K562 (cell line): ENCODE measurements around the gene NOC4L. TPM values are rescaled to one million over a fixed set of nuclear protein-coding genes. Genes with fewer than 3 reads are reported as not detected.
A peak's percentile ranks its signal among the peaks of the same experiment; 100 is the strongest.

Experiments
- ATAC-seq: fragments of 200-7000 bp; cut with Tn5 transposase; 3 replicates; pipeline ENCODE4 v1.9.1; 2020; ENCODE audit warnings: moderate library complexity
- BruUV-seq: library from RNA; stranded (reverse); fragments of 400-500 nt; replicated peaks from 2 replicates; lab custom pipeline; 2021; lab: Mats Ljungman, UMichigan
- CTCF ChIA-PET: fragments of 300-600 bp; formaldehyde crosslinking; extraction: SDS; loops from one replicate; lab custom pipeline; 2021; ENCODE audit warnings: low intra/inter-chr PET ratio; lab: Yijun Ruan, JAX
- POLR2A ChIA-PET: fragments of 300-600, 350-650 bp; sonication (Branson Sonifier 250); formaldehyde crosslinking; extraction: SDS; loops from one replicate; lab custom pipeline; 2021; ENCODE audit warnings: antibody characterized with exemption, inconsistent platforms; lab: Yijun Ruan, JAX
- DNase-seq, 4 experiments: peaks; one replicate each; pipeline versions ENCODE4 v3.0.0 to v3.0.0-alpha.2; 2011 to 2018; ENCODE audit warnings: low spot score in 3 of 4, mixed read lengths in 3 of 4; ENCODE audit errors: extremely low read depth in 1 of 4
- FAIRE-seq: peaks from 2 replicates; lab custom pipeline; 2011; peaks lifted over from hg19 to GRCh38; lab: Jason Lieb, UNC
- H2AFZ ChIP-seq: 2 replicates; pipeline ENCODE4 v1.6.0; 2011; ENCODE audit warnings: low read depth, low read length, control low read depth, inconsistent platforms
- H3K27ac ChIP-seq: fragments of 200-600 bp; 3 replicates; pipeline ENCODE4 v1.8.0; 2011; ENCODE audit warnings: low read depth, mild to moderate bottlenecking, control low read depth, inconsistent platforms, low read length, moderate library complexity, mixed read lengths; ENCODE audit errors: extremely low read depth
- H3K27me3 ChIP-seq, 2 experiments: fragments of 300-600 bp in 1 of 2; 2 replicates in 1 of 2; 3 replicates in 1 of 2; pipeline versions ENCODE4 v1.6.0 to v1.8.0; 2011; ENCODE audit warnings: inconsistent platforms in 2 of 2, low read length in 2 of 2, mild to moderate bottlenecking in 1 of 2, mixed read lengths in 1 of 2, moderate library complexity in 1 of 2; ENCODE audit not compliant: control insufficient read depth in 2 of 2, insufficient read depth in 2 of 2
- H3K36me3 ChIP-seq: fragments of 300-600 bp; 3 replicates; pipeline ENCODE4 v1.8.0; 2011; ENCODE audit warnings: mild to moderate bottlenecking, low read length, inconsistent platforms; ENCODE audit not compliant: control insufficient read depth, insufficient read depth
- H3K4me1 ChIP-seq, 2 experiments: fragments of 200-600 bp in 1 of 2; replicated peaks in 1 of 2; 2 replicates in 1 of 2; 3 replicates in 1 of 2; pipeline versions ENCODE4 v1.5.1 to v1.8.0; 2011; ENCODE audit warnings: inconsistent platforms in 2 of 2, low read length in 2 of 2, mild to moderate bottlenecking in 1 of 2, mixed read lengths in 1 of 2, moderate library complexity in 1 of 2; ENCODE audit not compliant: control insufficient read depth in 2 of 2, insufficient read depth in 2 of 2
- H3K4me2 ChIP-seq: 2 replicates; pipeline ENCODE4 v1.6.1; 2011; ENCODE audit warnings: low read length, control low read depth, inconsistent platforms, mixed read lengths; ENCODE audit not compliant: insufficient read depth
- H3K4me3 ChIP-seq: fragments of 200-600 bp; sonication (generic), shearing (Covaris generic); 2 replicates; pipeline ENCODE4 v1.5.1; 2016; ENCODE audit warnings: control low read depth, inconsistent platforms
- H3K79me2 ChIP-seq: fragments of 200-600 bp; 3 replicates; pipeline ENCODE4 v1.8.0; 2011; ENCODE audit warnings: low read length, inconsistent platforms; ENCODE audit not compliant: control insufficient read depth, insufficient read depth
- H3K9ac ChIP-seq, 2 experiments: 2 replicates each; pipeline versions ENCODE4 v1.6.0 to v1.6.1; 2011; ENCODE audit warnings: low read depth in 2 of 2, low read length in 2 of 2, control low read depth in 1 of 2, inconsistent platforms in 1 of 2, mild to moderate bottlenecking in 1 of 2, mixed read lengths in 1 of 2; ENCODE audit not compliant: insufficient read depth in 1 of 2
- H3K9me1 ChIP-seq: one replicate; pipeline ENCODE4 v1.6.0; 2011; ENCODE audit warnings: inconsistent platforms, mild to moderate bottlenecking, low read length, moderate library complexity; ENCODE audit not compliant: control insufficient read depth, insufficient read depth
- H3K9me3 ChIP-seq: replicated peaks from 2 replicates; pipeline ENCODE4 v1.5.1; 2011; ENCODE audit warnings: low read depth, low read length, inconsistent platforms; ENCODE audit not compliant: control insufficient read depth, insufficient read depth
- H4K20me1 ChIP-seq: replicated peaks from 2 replicates; pipeline ENCODE4 v1.6.1; 2011; ENCODE audit warnings: low read length, inconsistent platforms, mixed read lengths; ENCODE audit not compliant: control insufficient read depth, insufficient read depth
- HNRNPK ChIP-seq: fragments of 200-400 bp; formaldehyde crosslinking; IDR thresholded peaks from one replicate; pipeline ENCODE4 v1.6.1; 2018; ENCODE audit warnings: mild to moderate bottlenecking, low read depth, low read length; ENCODE audit not compliant: poor library complexity, severe bottlenecking
- L3MBTL2 ChIP-seq: fragments of 450-650 bp; IDR thresholded peaks from 2 replicates; pipeline ENCODE4 v1.6.1; 2016; ENCODE audit warnings: mild to moderate bottlenecking, moderate library complexity
- POLR2G ChIP-seq: fragments of 200-400 bp; formaldehyde crosslinking; IDR thresholded peaks from 2 replicates; pipeline ENCODE4 v1.6.1; 2017; ENCODE audit warnings: low read depth, mild to moderate bottlenecking, antibody characterized with exemption, low read length, moderate library complexity
- RBM15 ChIP-seq: fragments of 200-400 bp; formaldehyde crosslinking; IDR thresholded peaks from 2 replicates; pipeline ENCODE4 v1.6.1; 2018; ENCODE audit warnings: mild to moderate bottlenecking, low read length, moderate library complexity; ENCODE audit not compliant: insufficient read depth
- ZBTB9 ChIP-seq: fragments of 450-650 bp; formaldehyde crosslinking; IDR thresholded peaks from 2 replicates; pipeline ENCODE4 v1.4.0; 2020; ENCODE audit warnings: mild to moderate bottlenecking, moderate library complexity
- whole genome bisulfite sequencing: fragments of 100-300 bp; shearing (Covaris generic); methylation state at CpG from one replicate; pipeline ENCODE4 v1.1.6; 2016; ENCODE audit warnings: low coverage, mixed read lengths; ENCODE audit not compliant: insufficient coverage; ENCODE audit errors: missing lambda C conversion rate; 5-methylcytosine and 5-hydroxymethylcytosine counted together
- in situ Hi-C: fragments of 300-500 bp; cut with MboI; formaldehyde crosslinking; loops from 4 replicates; pipeline ENCODE4 v1.15.0; 2018; ENCODE audit warnings: inconsistent platforms, mixed read lengths
- intact Hi-C: fragments of 100-400 bp; cut with micrococcal nuclease; formaldehyde crosslinking; loops from 2 replicates; pipeline ENCODE4 v1.14.2; 2022
- polyA plus RNA-seq, 8 experiments: library from polyadenylated mRNA; depleted of rRNA in 4 of 8; stranded (reverse) in 5 of 8; unstranded in 3 of 8; fragments of >200 nt; fragmentation: Nextera tagmentation in 2 of 8; fragmentation: Illumina TruSeq in 1 of 8; extraction: Ambion mirVana in 2 of 8; extraction: Trizol in 1 of 8; gene quantifications; 2 replicates each; pipeline versions ENCODE4 v1.2.1 to v1.2.3, GENCODE V29; 2011 to 2014; ENCODE audit warnings: inconsistent platforms in 1 of 8, missing spikeins in 1 of 8
- total RNA-seq, 7 experiments: library from RNA; depleted of rRNA in 6 of 7; stranded (reverse); fragments of >200 nt in 6 of 7; fragmentation: Illumina TruSeq in 2 of 7; extraction: Trizol in 2 of 7; gene quantifications; 2 replicates each; pipeline versions ENCODE4 v1.2.1 to v1.2.3, GENCODE V29; 2011 to 2021; ENCODE audit warnings: low replicate concordance in 1 of 7

Gene NOC4L
- total and polyA plus RNA-seq, 9 of the 15 experiments (the other 6 are each of a cell fraction or from before 2014, with no cell fraction given), result 1.3 to 77.0 (median 20.0) TPM

- Histone ChIP-seq H3K79me2 (peaks cover 14% of the 10 kb centered on the region), H4K20me1 (no peaks in the 10 kb centered on the region; the same call in 1 of the 2 replicates), H2AFZ (no peak overlapping the region), H3K27me3 (no peaks in the 10 kb centered on the region), H3K4me2 (no peak overlapping the region), H3K36me3 (peaks cover 47% of the 10 kb centered on the region), H3K9ac (no peak overlapping the region), H3K9me1 (peaks cover 1% of the 10 kb centered on the region), H3K4me1 (peaks cover 0 to 43% of the 10 kb centered on the region in 2 experiments; a peak in 2 of 5 replicates), H3K9me3 (peaks cover 7% of the 10 kb centered on the region), H3K27ac (no peak overlapping the region), H3K4me3 (no peak overlapping the region)
- intact Hi-C loops, result loop anchor here (10.0 kb wide), 2 partner anchors 64 to 264 kb away; no protein-coding TSS in a partner anchor
- TF ChIP-seq POLR2G, result 0 out of 2 replicates have a peak, but pooled peaks have one; percentile 30
- no peak for TF ChIP-seq RBM15
- TF ChIP-seq L3MBTL2, result no peak
- CTCF ChIA-PET, result no interaction called here
- POLR2A ChIA-PET, result no interaction called here
- in situ Hi-C loops, result no loop called here
- ATAC-seq (no peak), FAIRE-seq (no peak), DNase-seq (no peak)
- TSS peak; percentile 20 for BruUV-seq
- WGBS, result 98% methylated on average over 29 of the region's 36 CpGs
Observed at GRCh38 chr12:132151145-132151765, 7.0 kb downstream of the NOC4L start.

GRCh38 chr12:132151766-132152410 is 7.6 kb downstream of the NOC4L start:
- Histone ChIP-seq H4K20me1 (no peaks in the 10 kb centered on the region; the same call in 1 of the 2 replicates), H3K36me3 (peaks cover 47% of the 10 kb centered on the region), H3K27me3 (no peaks in the 10 kb centered on the region; a peak in 1 of 5 replicates), H3K9me1 (no peaks in the 10 kb centered on the region), H3K9me3 (peaks cover 13% of the 10 kb centered on the region), H2AFZ (no peak overlapping the region), H3K4me2 (no peak overlapping the region), H3K79me2 (peaks cover 8% of the 10 kb centered on the region), H3K4me1 (peaks cover 0 to 42% of the 10 kb centered on the region in 2 experiments; a peak in 2 of 5 replicates), H3K27ac (no peak overlapping the region), H3K4me3 (no peak overlapping the region), H3K9ac (no peak overlapping the region)
- DNase-seq, result no peak
- FAIRE-seq, result no peak
- ATAC-seq, result no peak
- WGBS, result 96% methylated on average over 20 of the region's 32 CpGs
- intact Hi-C loops (loop anchor here (10.0 kb wide), 2 partner anchors 63 to 263 kb away; no protein-coding TSS in a partner anchor), in situ Hi-C loops (no loop called here)
- POLR2A ChIA-PET, result no interaction called here
- CTCF ChIA-PET, result no interaction called here
- no TSS peak for BruUV-seq
- no peak for TF ChIP-seq ZBTB9 (CRISPR knock-in tag)
- no peak for TF ChIP-seq HNRNPK
